ENCODE measurements around the gene ATP5PB. TPM values are rescaled to one million over a fixed set of nuclear protein-coding genes. Genes with fewer than 3 reads are reported as not detected.

ATP5PB gene
- total and polyA plus RNA-seq, 4 donors: 194 to 256 (median 203) TPM

DNA sequence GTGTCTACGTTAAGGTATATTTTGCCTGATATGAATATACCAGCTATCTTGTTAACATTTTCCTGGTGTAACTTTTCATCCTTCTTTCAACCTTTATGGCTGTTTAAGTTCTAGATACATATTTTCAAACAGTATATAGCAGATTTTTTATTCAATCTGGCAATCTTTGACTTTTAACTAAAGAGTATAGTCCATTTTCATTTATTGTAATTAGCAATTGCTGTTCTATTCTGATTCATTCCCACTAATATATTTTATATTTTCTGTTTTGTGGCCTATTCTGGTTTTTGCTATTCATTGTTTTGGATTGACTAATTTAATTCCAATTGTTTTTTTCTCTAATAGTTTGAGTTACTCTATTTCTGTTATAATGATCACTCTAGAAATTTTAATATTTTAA, 17.2 kb downstream of the ATP5PB start:
- ATAC-seq (ENCODE audit: insufficient read depth, low FRiP score) (no peak), DNase-seq (no peak)
- H3K27ac ChIP-seq (ENCODE audit: low read depth in 1 of 2, low read length in 1 of 2): no peak overlapping the region
- no peak overlapping the region for H3K4me3 ChIP-seq
- H3K9me3 ChIP-seq (ENCODE audit: control insufficient read depth in 4 of 4, insufficient read depth in 3 of 4, low read length in 3 of 4): no peaks in the 10 kb centered on the region
- TF ChIP-seq, protein P1, sequence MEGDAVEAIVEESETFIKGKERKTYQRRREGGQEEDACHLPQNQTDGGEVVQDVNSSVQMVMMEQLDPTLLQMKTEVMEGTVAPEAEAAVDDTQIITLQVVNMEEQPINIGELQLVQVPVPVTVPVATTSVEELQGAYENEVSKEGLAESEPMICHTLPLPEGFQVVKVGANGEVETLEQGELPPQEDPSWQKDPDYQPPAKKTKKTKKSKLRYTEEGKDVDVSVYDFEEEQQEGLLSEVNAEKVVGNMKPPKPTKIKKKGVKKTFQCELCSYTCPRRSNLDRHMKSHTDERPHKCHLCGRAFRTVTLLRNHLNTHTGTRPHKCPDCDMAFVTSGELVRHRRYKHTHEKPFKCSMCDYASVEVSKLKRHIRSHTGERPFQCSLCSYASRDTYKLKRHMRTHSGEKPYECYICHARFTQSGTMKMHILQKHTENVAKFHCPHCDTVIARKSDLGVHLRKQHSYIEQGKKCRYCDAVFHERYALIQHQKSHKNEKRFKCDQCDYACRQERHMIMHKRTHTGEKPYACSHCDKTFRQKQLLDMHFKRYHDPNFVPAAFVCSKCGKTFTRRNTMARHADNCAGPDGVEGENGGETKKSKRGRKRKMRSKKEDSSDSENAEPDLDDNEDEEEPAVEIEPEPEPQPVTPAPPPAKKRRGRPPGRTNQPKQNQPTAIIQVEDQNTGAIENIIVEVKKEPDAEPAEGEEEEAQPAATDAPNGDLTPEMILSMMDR (IDR thresholded peaks at IDR 0.05; ENCODE audit: control extremely low read depth, extremely low read depth): no peak
- H3K9ac ChIP-seq (ENCODE audit: insufficient read depth in 1 of 2, low read length in 2 of 2): no peak overlapping the region
- H3K4me1 ChIP-seq (ENCODE audit: control insufficient read depth in 5 of 5, insufficient read depth in 5 of 5, low read length in 5 of 5): peaks cover 0 to 12% (median 5%) of the 10 kb centered on the region in 5 donors
- H3K27me3 ChIP-seq (ENCODE audit: control insufficient read depth in 3 of 3, insufficient read depth in 3 of 3, low read length in 2 of 3): no peaks in the 10 kb centered on the region
- 0% methylated on average over 1 of the region's 1 CpG for WGBS, 2 donors
- peaks cover 3 to 35% (median 15%) of the 10 kb centered on the region in 4 donors for H3K36me3 ChIP-seq (ENCODE audit: control insufficient read depth in 4 of 4, insufficient read depth in 4 of 4, low read length in 4 of 4)

DNA sequence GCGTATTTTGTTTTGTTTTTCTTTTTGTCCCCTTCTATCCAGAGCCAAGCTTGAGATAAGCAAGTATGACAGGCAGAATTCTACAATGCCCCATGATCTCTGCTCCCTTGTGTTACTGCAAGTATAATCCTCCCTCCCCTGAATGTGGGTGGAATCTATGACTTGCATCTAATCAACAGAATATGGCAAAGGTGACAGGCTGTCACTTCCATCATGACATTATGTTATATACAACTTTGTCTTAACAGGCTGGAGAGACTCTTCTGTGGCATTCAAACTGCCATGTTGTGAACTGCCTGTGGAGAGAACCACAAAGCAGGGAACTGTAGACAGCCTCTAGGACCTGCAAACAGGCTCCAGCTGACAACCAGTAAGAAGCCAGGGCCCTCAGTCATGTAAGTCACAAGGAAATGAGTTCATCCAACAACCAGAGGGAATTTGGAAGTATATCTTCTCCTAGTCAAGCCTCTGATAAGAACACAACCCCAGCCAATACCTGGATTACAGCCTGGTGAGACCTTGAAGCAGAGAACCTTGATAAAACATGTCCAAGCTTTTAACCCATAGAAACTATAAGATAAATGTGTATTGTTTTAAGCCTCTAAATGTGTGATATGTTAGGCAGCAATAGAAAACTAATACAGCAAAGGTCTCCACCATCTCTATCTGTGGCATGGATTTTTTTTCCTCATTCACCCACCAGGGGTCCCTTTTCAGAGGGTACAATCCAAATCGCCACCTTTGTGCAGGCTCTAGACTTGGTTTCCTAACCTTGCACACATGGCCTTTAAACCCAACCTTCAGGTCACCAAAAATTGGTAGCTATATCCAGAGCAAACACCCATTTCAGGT, 18.8 kb downstream of the ATP5PB start:
- Histone ChIP-seq H3K4me1 (ENCODE audit: control insufficient read depth in 5 of 5, insufficient read depth in 5 of 5, low read length in 5 of 5) (peaks cover 0 to 5% (median 0%) of the 10 kb centered on the region in 5 donors), H3K9ac (ENCODE audit: insufficient read depth in 1 of 2, low read length in 2 of 2) (peak overlapping the region in 1 of 2 donors; percentile 16), H3K36me3 (ENCODE audit: control insufficient read depth in 4 of 4, insufficient read depth in 4 of 4, low read length in 4 of 4) (peaks cover 3 to 34% (median 18%) of the 10 kb centered on the region in 4 donors), H3K27me3 (ENCODE audit: control insufficient read depth in 3 of 3, insufficient read depth in 3 of 3, low read length in 2 of 3) (no peaks in the 10 kb centered on the region), H3K4me3 (no peak overlapping the region), H3K27ac (ENCODE audit: low read depth in 1 of 2, low read length in 1 of 2) (peak overlapping the region in 1 of 2 donors; percentile 60), H3K9me3 (ENCODE audit: control insufficient read depth in 4 of 4, insufficient read depth in 3 of 4, low read length in 3 of 4) (no peaks in the 10 kb centered on the region)
- ATAC-seq (ENCODE audit: insufficient read depth, low FRiP score) (no peak), DNase-seq (no peak)
- 94 to 98% methylated on average over 2 of the region's 2 CpGs for WGBS, 2 donors
- TF ChIP-seq, protein P1 (IDR thresholded peaks at IDR 0.05; ENCODE audit: control extremely low read depth, extremely low read depth): no peak

DNA sequence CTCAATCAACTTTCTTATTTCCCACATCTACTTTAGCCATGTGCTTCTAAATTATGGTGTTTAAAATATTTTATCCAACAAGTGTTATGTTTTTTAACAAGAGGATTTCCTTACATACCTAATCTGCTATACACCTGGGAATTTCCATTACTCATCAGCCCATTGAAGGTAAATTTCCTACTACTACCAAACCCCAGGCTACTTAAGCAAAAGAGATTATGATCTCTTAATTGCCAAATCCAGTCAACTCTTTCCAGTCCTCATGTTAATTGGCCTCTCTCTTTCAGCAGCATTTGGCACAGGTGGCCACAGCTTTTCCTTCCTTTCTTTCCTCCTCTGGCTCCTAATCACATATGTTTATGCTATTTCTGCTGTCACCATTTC, 19.4 kb downstream of the ATP5PB start:
- DNase-seq (no peak), ATAC-seq (ENCODE audit: insufficient read depth, low FRiP score) (no peak)
- H3K4me1 ChIP-seq (ENCODE audit: control insufficient read depth in 5 of 5, insufficient read depth in 5 of 5, low read length in 5 of 5): peaks cover 0 to 3% (median 0%) of the 10 kb centered on the region in 5 donors

More for the DNA sequence above, 19.4 kb downstream of the ATP5PB start:
- Histone ChIP-seq H3K27ac (ENCODE audit: low read depth in 1 of 2, low read length in 1 of 2) (no peak overlapping the region), H3K4me3 (no peak overlapping the region), H3K9me3 (ENCODE audit: control insufficient read depth in 4 of 4, insufficient read depth in 3 of 4, low read length in 3 of 4) (no peaks in the 10 kb centered on the region), H3K27me3 (ENCODE audit: control insufficient read depth in 3 of 3, insufficient read depth in 3 of 3, low read length in 2 of 3) (no peaks in the 10 kb centered on the region), H3K36me3 (ENCODE audit: control insufficient read depth in 4 of 4, insufficient read depth in 4 of 4, low read length in 4 of 4) (peaks cover 3 to 33% (median 18%) of the 10 kb centered on the region in 4 donors), H3K9ac (ENCODE audit: insufficient read depth in 1 of 2, low read length in 2 of 2) (no peak overlapping the region)
- TF ChIP-seq, protein P1 (IDR thresholded peaks at IDR 0.05; ENCODE audit: control extremely low read depth, extremely low read depth): no peak
